ENCODE results near the gene EVL.

The EVL gene

DNA sequence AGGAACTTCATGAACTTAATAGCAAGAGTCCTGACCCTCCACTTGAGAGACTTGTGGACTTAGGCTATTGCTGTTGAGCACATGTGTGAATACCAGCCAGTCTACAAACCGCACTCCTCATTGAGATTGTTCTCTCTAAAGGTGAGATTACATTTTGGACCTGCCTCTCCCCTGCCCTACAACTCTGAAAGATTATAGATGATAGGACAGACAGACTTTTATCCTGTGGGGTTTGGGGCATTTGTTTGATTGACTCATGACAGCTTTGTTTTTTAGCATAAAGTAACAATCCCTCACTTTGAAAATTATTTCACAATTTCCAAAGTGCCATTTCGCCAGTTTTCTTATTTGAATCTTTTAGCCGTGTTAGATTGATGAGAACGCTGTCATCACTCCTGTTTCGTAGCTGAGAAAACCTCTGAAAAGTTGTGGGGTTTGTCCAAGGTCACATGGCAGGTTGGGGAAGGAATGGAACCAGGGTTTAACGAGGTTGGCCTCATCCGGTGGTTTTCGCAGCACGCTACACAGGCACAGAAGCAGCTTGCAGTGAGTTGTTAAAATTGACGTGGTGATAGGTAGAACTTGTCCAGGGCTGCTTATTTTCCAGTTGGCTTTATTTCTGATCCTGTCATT, 836 bp downstream of the EVL start:
- DNase-seq, result no peak

DNA sequence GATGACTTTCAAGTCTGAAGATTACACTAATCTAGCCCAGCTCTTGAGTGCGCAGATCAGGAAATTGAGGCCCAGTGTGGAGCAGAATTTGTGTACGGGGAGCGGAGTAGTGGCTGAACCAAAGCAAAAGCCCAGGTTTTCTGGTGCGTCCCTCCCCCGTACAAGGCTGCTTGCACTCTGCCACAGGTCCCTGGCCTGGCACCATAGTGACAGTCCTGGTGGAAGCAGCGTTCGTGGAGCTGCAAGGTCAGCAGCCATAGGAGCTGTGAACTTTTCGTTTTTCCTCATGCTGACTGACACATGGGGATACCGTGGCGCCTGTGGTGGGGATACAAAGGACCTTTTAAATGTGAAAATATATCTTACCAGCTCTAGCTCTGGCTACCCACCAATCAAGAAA, 1.7 kb downstream of the EVL start:
- DNase-seq, result no peak

DNA sequence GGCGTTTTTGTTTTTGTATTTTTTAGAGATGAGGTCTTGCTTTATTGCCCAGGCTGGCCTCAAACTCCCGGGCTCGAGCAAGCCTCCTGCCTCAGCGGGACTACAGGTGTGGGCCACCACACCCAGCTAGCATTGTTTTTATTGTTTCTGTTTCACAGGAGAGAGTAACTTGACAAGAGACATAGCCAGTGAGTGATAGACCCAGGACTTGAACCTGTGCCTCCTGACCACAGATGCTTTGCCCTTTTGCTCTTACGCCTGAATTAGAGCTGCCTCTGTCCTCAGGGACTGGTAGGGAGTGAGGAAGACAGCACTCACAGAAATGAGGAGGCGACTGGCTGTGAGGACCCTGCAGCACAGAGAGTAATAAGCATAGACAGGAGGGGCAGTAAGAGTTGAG, 2.3 kb downstream of the EVL start:
- DNase-seq, result no peak

DNA sequence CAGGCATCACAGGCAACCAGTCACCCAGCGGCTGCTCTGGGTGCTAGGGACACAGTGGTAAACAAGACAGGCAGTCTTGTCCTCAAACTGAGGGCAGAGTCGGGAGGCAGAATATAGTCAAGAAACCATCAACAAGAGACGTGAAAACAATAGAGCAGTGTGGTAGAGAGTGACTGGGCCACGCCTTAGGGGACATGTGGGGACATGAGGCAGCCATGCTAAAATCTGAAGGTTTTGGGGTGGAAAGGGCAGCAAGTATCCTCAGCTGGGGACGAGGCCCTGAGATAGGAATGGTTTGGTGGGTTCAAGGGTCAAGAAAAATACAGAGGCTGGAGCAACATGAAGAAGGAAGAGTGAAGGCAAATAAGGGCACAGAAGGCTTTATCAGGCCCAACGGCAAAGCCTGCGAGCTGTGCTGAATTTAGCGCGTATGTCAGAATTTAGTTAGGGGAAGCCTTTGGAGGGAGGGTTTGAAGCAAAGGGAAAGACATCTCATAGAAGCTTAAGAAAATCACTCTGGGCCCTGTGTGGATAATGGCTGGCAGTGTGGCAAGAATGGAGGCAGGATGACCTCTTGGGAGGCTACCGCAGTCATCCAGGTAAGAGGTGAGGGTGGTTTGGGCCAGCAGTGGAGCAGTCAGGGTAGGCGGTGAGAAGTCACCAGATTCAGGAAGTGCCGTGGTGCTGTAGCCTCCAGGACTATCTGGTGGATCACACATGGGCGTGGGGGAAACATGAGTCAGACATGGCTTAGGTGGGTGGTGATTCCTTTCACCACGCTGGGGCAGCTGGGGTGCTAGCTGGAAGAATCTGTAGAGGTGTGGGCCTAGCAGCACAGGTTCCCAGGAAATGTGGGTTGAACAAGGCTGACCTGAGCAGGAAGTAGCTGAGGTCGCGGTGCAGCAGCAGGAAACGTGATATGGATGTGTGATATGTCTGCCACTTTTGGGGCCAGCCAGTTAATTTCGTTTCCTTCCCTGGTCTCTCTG, 3.0 kb downstream of the EVL start:
- DNase-seq, result peak in 4 of 51 donors; percentile 21 to 54 (median 37)

DNA sequence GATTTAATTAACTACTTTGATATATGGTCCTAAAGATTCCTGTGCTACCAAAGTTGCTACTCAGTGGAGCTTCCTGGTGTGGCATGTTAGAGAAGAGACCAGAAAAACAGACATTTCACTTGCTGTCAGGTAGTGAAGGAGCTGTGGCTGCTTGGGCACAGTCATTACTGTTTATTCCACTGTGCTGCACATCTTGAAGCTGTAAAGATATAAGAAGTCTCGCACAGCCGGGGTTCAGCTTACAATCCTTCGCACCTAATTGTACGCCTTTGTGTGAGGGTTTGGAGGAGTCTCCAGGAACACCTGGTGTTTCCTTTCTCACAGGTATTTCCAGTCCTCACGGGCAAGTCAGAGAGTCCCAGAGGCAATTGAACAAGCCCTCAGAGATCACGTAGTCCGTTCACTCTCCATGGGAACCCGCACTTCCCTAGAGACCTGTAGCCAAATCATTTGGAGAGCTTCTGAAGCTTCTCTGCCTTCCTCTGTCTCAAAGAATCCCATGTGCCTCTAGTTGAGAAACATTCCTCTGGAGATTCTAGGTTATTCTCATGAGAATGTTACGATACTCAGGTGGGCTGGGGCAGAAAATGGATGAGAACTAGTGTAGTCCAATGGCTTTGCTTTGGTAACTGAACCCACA, 4.1 kb downstream of the EVL start:
- DNase-seq, result no peak

DNA sequence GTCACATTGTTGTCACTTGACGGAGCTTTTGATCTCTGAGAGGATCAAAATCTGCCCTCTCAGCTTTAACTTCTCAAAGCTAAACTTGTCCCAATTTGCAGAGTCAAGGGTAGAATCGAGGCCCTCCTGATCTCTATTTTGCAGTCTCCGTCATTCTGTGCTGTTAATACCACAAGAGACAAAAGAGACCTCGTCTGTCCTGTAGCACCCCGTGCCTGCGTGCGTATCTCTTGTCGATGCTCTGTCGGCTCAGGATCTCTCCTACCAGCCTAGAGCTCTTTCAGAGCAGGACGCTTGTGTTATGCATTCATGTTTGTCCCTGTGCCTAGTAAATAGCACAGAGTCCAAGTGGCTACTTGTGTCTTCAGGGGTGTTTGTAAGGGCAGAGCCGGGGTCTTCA, 5.1 kb downstream of the EVL start:
- DNase-seq, result no peak

DNA sequence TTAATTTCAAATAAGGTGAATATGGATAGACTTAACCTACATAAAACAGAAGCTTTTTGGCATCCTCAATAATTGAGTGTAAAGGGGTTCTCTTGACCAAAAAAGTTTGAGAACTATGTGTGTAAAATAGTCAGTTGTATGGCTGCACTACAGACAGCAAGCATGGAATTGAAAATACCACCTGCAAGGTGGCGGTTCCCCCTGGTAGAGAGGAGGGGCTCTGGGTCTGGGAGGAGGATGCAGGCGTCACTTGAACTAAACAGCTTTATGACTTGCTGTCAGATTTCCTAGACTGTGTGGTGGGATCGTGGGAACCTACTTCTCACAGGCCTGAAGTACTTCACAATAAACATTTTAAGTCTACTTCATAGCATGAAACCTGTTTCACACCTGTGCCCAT, 6.3 kb downstream of the EVL start:
- DNase-seq, result no peak

DNA sequence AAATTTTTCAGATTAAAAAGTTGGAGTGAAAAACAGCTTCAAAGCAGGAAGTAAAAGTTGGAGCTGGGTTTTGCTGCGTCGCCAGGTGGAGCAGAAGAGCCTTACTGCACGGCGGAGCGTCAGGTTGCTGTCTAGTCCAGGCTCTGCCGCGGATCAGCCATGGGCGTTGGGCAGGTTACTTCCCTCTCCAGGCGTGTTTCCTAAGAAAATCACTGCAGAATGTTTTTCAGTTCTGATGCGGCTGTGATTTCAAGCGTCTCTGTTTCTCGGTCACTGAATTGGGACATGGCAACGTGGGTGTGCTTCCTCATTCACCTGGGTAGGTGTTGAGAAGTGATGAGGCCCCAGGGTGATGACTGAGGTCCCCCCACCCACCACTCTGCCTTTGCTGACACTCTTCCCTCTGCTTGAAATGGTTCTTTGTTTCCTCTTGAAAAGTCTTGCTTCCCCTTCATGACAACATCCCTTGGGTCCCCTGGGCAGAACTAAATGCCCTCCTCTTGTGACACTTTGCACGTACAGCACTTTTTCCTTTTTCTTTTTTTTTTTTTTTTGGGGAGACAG, 7.6 kb downstream of the EVL start:
- DNase-seq, result no peak

DNA sequence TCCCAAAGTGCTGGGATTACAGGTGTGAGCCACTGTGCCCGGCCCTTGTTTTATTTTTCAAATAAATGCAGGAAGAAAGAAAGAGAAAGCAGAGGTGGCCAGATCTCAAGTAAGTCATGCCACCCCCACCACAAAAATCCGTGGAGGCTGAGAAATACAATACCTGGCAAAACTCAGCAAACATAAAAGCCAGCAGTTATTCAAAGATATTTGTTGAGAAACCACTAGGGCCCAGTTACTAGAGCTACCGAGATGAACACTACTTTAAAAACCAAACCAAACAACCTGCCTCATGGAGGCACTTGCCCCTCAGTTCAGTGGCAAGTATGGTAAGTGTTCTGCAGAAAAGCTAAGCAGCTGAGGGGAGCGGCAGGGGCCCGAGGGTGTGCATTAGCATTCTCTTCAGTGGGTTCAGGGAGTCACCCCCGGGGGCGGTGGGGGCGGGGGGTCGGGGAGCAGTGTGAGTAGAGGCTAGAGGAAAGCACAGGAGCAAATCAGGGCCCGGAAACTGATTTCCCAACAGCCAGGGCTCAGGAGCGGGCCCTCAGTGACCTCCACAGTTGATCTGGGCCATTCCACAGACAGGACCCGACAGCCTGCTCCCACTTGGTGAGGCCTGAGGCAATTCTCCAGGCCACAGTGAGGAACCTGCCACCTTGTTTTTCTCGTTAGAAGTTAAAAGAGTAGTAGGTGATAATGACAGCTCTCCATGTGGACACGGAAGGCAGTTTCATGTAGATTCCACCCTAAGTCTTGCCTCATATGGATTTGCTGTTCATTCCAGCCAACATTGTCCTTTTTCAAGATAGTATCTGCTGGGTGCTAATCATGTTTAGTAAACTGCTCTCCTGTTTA, 8.6 kb downstream of the EVL start:
- no peak for DNase-seq

DNA sequence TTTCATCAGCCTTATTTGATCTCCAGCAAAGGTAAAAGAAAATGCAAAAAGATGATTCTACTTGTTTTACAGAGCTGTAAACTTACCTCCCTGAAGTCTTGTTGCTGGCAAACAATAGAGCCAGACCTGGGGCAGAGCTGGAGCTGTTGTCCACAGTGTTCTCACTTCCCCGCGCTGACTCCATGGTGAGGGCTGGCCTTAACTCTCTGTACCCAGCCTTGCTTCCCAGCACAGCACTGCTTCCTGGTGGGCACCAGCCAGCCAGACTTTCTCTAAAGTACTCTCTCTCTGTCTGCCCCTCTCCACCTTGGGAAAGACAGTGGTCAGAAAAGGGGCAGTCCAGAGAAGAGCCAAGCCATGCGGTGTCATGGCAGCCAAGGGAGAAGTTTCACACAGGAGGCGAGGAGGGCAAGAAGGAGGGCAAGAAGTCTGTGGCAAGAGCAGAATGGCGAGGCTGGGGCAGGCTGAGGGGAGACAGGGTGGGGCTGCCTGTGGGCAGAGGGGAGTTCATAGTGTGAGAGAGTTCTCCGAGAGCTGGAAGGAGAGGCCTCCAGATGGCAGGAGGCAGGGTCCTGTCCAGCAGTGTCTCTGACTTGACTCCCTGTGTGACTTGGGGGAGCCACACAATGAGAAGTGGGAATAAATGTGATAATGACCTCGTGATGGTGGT, 9.3 kb downstream of the EVL start:
- no peak for DNase-seq

DNA sequence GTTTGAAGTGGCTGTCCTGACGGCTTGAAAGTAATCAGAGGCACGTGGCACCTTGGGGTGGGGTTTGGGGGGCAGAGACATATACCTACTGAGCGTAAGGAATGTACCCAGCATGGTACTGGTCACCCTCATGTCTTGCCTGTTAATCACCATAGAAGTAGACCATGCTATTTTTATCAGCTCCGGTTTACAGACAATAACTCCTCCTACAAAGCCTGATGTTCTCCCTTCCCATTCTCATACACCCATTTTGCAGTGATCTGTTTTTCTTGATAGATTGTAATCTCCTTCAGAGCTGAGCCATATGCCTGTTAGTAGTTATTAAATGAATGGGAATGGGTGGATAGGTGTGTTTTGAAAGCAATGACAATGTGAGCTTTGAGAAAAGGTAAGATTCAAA, 10.5 kb downstream of the EVL start:
- DNase-seq, result no peak

DNA sequence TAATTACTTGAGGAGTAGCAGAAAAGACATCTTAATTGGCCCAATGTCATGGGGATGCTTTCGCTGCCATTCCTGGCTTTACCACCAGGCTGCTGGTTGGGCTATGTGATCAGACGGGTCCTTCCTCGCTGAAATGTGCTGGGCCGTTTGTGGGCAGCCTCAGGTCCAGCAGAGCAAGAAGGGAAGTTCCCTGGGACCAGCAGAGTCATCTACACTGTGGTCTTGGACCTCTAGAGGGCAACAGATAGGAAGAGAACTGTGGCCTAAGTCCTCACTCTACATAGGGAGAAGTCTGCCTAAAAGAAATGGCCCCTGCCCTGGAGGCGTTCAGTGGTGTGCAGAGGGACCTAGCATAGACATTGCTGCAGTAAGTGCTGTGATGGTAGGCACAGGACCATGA, 10.9 kb downstream of the EVL start:
- DNase-seq, result peak in 2 of 51 donors; percentile 18 to 43

DNA sequence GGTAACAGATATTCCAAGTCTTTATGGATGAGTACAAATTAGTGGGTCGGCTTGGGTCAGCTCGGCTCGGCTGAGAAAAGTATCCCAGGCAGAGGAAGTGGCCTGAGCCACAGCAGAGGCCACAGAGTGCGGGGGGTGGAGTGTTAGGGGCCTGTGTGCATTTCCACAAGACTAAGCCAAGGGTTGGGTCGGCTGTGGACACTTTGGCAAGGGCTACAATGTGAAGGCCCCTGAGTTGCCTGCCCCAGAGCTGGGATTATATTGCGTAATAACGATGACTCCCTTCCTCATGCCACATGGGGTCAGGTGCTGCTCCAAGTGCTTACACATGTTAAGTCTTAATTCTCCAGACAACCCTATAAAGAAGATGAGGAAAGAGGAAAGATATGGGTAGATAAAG, 11.4 kb downstream of the EVL start:
- no peak for DNase-seq

DNA sequence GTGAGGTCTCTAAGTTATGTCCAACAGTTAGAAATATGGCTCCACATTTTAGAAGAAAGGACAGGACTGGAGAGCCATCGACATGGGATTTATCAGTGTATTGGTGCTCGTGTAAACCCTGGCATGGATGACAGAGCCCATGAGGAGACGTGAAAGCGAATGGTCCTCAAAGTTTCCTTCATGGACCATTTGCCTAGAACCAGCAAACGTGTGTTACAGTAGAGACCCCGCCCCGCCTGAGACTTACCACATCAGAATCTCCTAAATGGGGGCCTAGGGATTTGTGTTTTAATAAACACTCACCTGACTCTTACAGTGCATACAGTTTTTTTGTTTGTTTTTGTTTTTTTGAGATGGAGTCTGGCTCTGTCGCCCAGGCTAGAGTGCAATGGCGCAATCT, 12.2 kb downstream of the EVL start:
- DNase-seq, result no peak

DNA sequence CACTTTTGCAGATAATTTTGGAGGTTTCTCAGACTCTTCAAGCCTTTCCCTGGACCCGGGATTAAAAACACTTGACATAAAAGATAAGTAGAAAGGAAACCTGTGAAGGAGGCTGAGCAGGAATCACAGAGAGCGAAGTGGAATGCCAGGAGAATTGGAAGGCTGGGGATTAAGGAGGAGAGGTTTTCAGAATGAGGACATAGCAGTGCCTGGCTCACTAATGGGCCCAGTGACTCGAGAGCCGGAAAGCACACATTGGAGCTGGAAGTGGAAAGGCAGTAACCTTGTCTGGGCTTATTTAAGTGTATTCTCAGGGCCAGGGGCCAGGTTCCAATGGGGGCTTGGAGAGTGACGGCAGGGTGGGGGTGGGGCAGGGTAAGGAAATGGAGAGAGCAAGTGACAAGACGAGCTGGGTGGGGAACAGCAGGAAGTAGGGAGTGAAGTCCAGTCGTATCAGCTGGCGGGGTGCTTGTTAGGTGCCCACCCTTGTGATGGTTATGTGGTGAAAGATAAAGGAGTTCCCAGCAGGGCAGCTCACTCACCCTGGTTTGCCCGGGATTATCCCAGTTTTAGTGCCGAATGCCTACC, 13.1 kb downstream of the EVL start:
- no peak for DNase-seq

DNA sequence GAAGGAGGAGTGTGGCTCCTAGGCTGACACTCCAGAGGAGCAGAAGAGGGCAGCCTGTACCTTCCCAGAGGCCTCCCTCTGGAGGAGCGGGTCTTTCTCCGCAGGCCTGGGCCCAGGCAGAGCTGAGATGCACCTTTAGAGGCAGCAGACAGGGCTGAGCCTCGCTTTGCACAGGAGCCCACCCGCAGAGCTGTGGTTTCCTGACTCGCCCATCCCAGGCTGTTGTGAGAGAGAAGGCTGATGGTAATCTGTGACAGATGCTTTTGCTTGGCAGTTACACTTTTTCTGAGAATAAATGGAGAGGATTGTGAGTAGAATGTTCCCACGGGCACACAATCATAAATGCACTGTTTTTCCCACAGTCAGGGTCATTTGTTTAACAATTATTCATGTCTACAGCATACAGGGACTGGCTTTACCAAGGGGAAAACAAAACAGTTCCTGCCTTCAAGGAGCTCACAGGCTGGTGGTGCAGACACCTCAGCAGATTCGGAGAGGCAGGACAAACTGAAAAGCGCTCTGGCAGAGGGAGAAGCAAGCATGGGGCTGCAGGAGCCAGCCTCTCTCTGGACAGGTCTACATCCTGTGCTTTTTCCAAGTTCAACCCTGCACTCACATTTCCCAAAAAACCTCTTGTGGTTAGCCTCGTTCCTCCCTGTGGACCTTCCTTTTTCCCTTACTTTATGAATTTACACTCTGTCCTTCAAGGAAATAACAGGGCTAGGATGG, 13.9 kb downstream of the EVL start:
- DNase-seq, result peak in 1 of 51 donors; percentile 27

DNA sequence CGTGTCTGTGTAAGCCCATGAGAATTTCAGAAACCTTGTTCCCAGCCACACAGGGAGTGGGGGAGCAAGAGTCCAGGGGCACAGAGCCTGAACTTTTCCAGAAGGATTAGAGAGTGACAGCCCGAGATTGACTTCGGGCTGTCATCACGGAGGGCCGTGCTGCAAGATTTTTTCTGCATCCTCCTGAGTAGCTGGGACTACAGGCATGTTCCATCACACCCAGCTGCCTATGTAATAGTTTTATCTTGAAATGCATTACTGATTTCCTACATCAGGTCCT, 14.4 kb downstream of the EVL start:
- no peak for DNase-seq

DNA sequence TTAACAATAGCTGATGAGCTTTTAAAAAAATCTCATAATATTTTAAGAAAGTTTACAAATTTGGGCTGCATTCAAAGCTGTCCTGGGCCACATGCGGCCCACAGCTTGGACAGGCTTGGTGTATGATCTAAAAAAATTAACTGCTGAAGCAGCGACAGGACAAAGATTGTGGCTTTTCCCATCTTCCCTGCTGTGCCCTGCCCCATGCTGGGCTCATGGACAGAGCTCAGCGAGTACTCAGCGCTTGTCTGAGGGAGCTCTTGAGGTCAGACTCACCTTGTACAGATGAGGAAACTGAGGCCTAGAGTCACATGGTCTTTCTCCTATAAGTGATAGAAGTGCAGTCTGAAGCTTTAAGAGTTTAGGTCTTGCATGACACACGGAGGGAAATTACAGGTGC, 15.0 kb downstream of the EVL start:
- DNase-seq, result no peak

DNA sequence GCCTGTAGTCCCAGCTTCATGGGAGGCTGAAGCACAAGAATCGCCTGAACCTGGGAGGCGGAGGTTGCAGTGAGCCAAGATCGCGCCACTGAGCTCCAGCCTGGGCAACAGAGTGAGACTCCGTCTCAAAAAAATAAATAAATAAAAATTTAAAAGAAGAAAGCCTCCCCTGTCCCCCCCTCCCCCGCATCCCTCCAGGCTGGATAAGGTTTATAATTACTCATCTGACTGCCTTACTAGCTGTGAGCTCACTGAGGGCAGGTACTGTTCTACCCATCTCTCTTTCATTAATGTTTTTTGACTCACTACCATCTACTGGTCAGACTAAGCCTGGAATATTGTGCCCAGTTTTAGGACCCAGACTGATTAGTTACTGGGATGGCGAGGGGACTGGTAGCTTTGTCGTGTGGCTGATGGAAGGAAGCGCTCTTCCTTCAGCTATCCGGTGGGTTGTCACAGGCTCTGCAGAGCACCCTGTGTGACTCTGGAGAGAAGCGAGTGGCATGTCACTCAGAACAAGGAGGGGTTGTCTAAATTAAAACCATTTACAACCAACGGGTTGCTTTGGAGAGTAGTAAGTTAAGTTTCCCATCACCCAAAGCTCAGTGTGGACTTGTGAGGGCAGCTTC, 16.9 kb downstream of the EVL start:
- DNase-seq, result no peak

Measured in hypothalamus (tissue), 51 donors.